ENCODE data around the gene RASSF4.

RASSF4 gene

GRCh38 chr10:44966816-44967509, 7.4 kb downstream of the RASSF4 start:
- Histone ChIP-seq H3K4me2 (ENCODE audit: insufficient read depth, low read length) (no peak overlapping the region), H3K27ac (ENCODE audit: low read length) (no peak overlapping the region; the same call in 1 of the 2 replicates), H2AFZ (ENCODE audit: low read depth, low read length) (no peak overlapping the region)

GRCh38 chr10:44967616-44968015, 8.0 kb downstream of the RASSF4 start:
- no peaks in the 10 kb centered on the region for H4K20me1 ChIP-seq (ENCODE audit: insufficient read depth, low read length)
- DNase-seq (no peak), ATAC-seq (ENCODE audit: insufficient read depth, low read depth) (no peak)
- no peaks in the 10 kb centered on the region for H3K79me2 ChIP-seq (ENCODE audit: insufficient read depth, low read length)
- no peak overlapping the region for H3K4me2 ChIP-seq (ENCODE audit: insufficient read depth, low read length)
- H3K36me3 ChIP-seq (ENCODE audit: insufficient read depth, low read length): no peaks in the 10 kb centered on the region
- peak overlapping the region; percentile 65 for H3K27ac ChIP-seq (ENCODE audit: low read length)
- peak overlapping the region; percentile 22; the same call in 1 of the 2 replicates for H3K9ac ChIP-seq (ENCODE audit: low read depth, low read length)
- peaks cover 30% of the 10 kb centered on the region for H3K4me1 ChIP-seq (ENCODE audit: insufficient read depth, low read length)
- TF ChIP-seq CTCF (IDR thresholded peaks at IDR 0.05; ENCODE audit: borderline replicate concordance, extremely low read depth, low read length, poor library complexity, severe bottlenecking) (no peak), EZH2 (IDR thresholded peaks at IDR 0.05; ENCODE audit: borderline replicate concordance, low read depth, low read length, severe bottlenecking) (no peak)
- H3K4me3 ChIP-seq (ENCODE audit: low read depth in 1 of 2, low read length in 2 of 2): no peak overlapping the region
- H3K27me3 ChIP-seq (ENCODE audit: insufficient read depth, low read length, poor library complexity): no peaks in the 10 kb centered on the region
- H2AFZ ChIP-seq (ENCODE audit: low read depth, low read length): no peak overlapping the region; the same call in 1 of the 2 replicates
- no peaks in the 10 kb centered on the region for H3K9me3 ChIP-seq (ENCODE audit: insufficient read depth, low read length, severe bottlenecking)

More at GRCh38 chr10:44966816-44967509, 7.4 kb downstream of the RASSF4 start:
- H3K27me3 ChIP-seq (ENCODE audit: insufficient read depth, low read length, poor library complexity): no peaks in the 10 kb centered on the region
- ATAC-seq (ENCODE audit: insufficient read depth, low read depth) (no peak), DNase-seq (no peak)
- no peak for TF ChIP-seq CTCF (IDR thresholded peaks at IDR 0.05; ENCODE audit: borderline replicate concordance, extremely low read depth, low read length, poor library complexity, severe bottlenecking)
- TF ChIP-seq EZH2 (IDR thresholded peaks at IDR 0.05; ENCODE audit: borderline replicate concordance, low read depth, low read length, severe bottlenecking): no peak
- H3K9ac ChIP-seq (ENCODE audit: low read depth, low read length): no peak overlapping the region
- H3K4me1 ChIP-seq (ENCODE audit: insufficient read depth, low read length): peaks cover 30% of the 10 kb centered on the region
- no peaks in the 10 kb centered on the region for H3K36me3 ChIP-seq (ENCODE audit: insufficient read depth, low read length)
- no peaks in the 10 kb centered on the region for H3K9me3 ChIP-seq (ENCODE audit: insufficient read depth, low read length, severe bottlenecking)
- no peaks in the 10 kb centered on the region for H4K20me1 ChIP-seq (ENCODE audit: insufficient read depth, low read length)
- no peaks in the 10 kb centered on the region for H3K79me2 ChIP-seq (ENCODE audit: insufficient read depth, low read length)
- H3K4me3 ChIP-seq (ENCODE audit: low read depth in 1 of 2, low read length in 2 of 2): no peak overlapping the region

GRCh38 chr10:44968091-44968490, 8.5 kb downstream of the RASSF4 start:
- Histone ChIP-seq H3K36me3 (ENCODE audit: insufficient read depth, low read length) (no peaks in the 10 kb centered on the region), H3K27ac (ENCODE audit: low read length) (peak overlapping the region; percentile 65), H2AFZ (ENCODE audit: low read depth, low read length) (peak overlapping the region; percentile 19; the same call in 1 of the 2 replicates), H3K9ac (ENCODE audit: low read depth, low read length) (peak overlapping the region; percentile 22; the same call in 1 of the 2 replicates), H3K9me3 (ENCODE audit: insufficient read depth, low read length, severe bottlenecking) (no peaks in the 10 kb centered on the region), H3K4me1 (ENCODE audit: insufficient read depth, low read length) (peaks cover 30% of the 10 kb centered on the region), H3K79me2 (ENCODE audit: insufficient read depth, low read length) (no peaks in the 10 kb centered on the region), H3K4me3 (ENCODE audit: low read depth in 1 of 2, low read length in 2 of 2) (no peak overlapping the region), H3K4me2 (ENCODE audit: insufficient read depth, low read length) (no peak overlapping the region), H3K27me3 (ENCODE audit: insufficient read depth, low read length, poor library complexity) (no peaks in the 10 kb centered on the region), H4K20me1 (ENCODE audit: insufficient read depth, low read length) (no peaks in the 10 kb centered on the region)
- DNase-seq (no peak), ATAC-seq (ENCODE audit: insufficient read depth, low read depth) (no peak)
- TF ChIP-seq EZH2 (IDR thresholded peaks at IDR 0.05; ENCODE audit: borderline replicate concordance, low read depth, low read length, severe bottlenecking) (no peak), CTCF (IDR thresholded peaks at IDR 0.05; ENCODE audit: borderline replicate concordance, extremely low read depth, low read length, poor library complexity, severe bottlenecking) (no peak)

Data from DND-41 (cell line).